GM12864 (cell line): Measurements from ENCODE around the gene RSBN1L.

Source experiments
- DNase-seq: peaks from one replicate; pipeline ENCODE4 v3.0.0-alpha.2; 2011; ENCODE audit warnings: low read depth
- H3K4me3 ChIP-seq: 2 replicates; pipeline ENCODE4 v1.5.1; 2011; ENCODE audit warnings: mild to moderate bottlenecking, low read depth, low read length, control low read depth
- TF ChIP-seq, protein P1 (sequence below): IDR thresholded peaks from 2 replicates; pipeline ENCODE4 v1.5.1; 2011; ENCODE audit warnings: low read depth, mild to moderate bottlenecking, moderate library complexity, low read length, control low read depth, inconsistent platforms; ENCODE audit errors: missing control alignments

The RSBN1L gene

DNA sequence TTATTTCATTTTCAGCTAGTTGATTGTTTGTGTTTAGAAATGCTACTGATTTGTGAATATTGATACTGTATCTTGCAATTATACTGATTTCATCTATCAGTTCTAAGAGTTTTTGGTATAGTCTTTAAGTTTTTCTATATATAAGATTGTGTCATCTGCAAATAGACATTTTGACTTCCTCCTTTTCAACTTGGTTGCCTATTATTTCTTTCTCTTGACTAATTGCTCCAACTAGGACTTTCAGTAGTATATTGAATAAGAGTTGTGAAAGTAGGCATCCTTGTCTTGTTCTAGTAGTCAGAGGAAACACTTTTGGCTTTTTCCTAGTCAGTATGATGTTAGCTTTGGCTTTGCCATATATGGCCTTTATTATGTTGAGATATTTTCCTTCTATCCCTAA lies 122.8 kb downstream of the RSBN1L start:
- no peak for DNase-seq
- TF ChIP-seq, protein P1, sequence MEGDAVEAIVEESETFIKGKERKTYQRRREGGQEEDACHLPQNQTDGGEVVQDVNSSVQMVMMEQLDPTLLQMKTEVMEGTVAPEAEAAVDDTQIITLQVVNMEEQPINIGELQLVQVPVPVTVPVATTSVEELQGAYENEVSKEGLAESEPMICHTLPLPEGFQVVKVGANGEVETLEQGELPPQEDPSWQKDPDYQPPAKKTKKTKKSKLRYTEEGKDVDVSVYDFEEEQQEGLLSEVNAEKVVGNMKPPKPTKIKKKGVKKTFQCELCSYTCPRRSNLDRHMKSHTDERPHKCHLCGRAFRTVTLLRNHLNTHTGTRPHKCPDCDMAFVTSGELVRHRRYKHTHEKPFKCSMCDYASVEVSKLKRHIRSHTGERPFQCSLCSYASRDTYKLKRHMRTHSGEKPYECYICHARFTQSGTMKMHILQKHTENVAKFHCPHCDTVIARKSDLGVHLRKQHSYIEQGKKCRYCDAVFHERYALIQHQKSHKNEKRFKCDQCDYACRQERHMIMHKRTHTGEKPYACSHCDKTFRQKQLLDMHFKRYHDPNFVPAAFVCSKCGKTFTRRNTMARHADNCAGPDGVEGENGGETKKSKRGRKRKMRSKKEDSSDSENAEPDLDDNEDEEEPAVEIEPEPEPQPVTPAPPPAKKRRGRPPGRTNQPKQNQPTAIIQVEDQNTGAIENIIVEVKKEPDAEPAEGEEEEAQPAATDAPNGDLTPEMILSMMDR: no peak
- H3K4me3 ChIP-seq: no peak overlapping the region

GRCh38 chr7:77820967-77821366 lies 124.7 kb downstream of the RSBN1L start:
- DNase-seq: no peak
- TF ChIP-seq, protein P1: no peak

GRCh38 chr7:77822269-77822668 lies 126.0 kb downstream of the RSBN1L start:
- TF ChIP-seq, protein P1: no peak
- no peak for DNase-seq

More at GRCh38 chr7:77820967-77821366, 124.7 kb downstream of the RSBN1L start:
- H3K4me3 ChIP-seq: no peak overlapping the region

GRCh38 chr7:77823787-77824186 lies 127.5 kb downstream of the RSBN1L start:
- DNase-seq: no peak
- H3K4me3 ChIP-seq: no peak overlapping the region
- TF ChIP-seq, protein P1: no peak

More at GRCh38 chr7:77822269-77822668, 126.0 kb downstream of the RSBN1L start:
- H3K4me3 ChIP-seq: no peak overlapping the region

GRCh38 chr7:77824636-77825035 lies 128.4 kb downstream of the RSBN1L start:
- H3K4me3 ChIP-seq: no peak overlapping the region
- TF ChIP-seq, protein P1: no peak

DNA sequence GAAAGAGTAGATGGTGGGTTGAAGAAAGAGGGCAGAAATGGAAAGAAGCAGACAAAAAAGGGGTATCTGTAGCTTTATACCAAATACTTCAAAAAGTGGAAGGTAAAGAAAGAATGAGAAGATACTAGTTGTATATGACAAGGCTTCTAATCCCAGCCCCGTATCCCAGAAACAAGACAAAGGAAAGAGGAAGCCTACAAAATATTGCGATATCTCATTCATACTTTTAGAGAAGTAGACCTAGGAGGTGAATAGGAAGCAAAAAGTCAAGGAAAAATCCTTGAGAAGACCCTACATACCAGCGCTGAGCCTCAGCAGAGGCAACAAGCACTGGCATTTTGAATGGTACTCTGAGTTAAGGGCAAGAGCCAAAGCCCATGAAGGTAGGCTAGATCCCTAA lies 128.9 kb downstream of the RSBN1L start:
- TF ChIP-seq, protein P1: no peak
- H3K4me3 ChIP-seq: no peak overlapping the region
- DNase-seq: no peak

More at GRCh38 chr7:77824636-77825035, 128.4 kb downstream of the RSBN1L start:
- DNase-seq: no peak

GRCh38 chr7:77826300-77826699 lies 130.0 kb downstream of the RSBN1L start:
- no peak for DNase-seq
- H3K4me3 ChIP-seq: no peak overlapping the region
- TF ChIP-seq, protein P1: no peak
